Epithelial cell of proximal tubule (primary cell): ENCODE measurements around the gene MYL9. TPM values are rescaled to one million over a fixed set of nuclear protein-coding genes. Genes with fewer than 3 reads are reported as not detected.

Source experiments
- DNase-seq: peaks from one replicate; pipeline ENCODE4 v3.0.0-alpha.2; 2011; ENCODE audit warnings: low read depth
- H3K4me3 ChIP-seq: 2 replicates; pipeline ENCODE4 v1.5.1; 2011; ENCODE audit warnings: low read depth, mild to moderate bottlenecking, low read length
- CTCF ChIP-seq: conservative IDR thresholded peaks from 2 replicates; pipeline ENCODE4 v1.5.1; 2012; ENCODE audit warnings: low read depth, mild to moderate bottlenecking, low read length
- total RNA-seq: library from RNA; depleted of rRNA; stranded (reverse); fragments of >200 nt; gene quantifications from 2 replicates; pipeline ENCODE4 v1.2.3, GENCODE V29; 2015

The MYL9 gene
- total RNA-seq, 1 donor from 2014 or later: 31.7 TPM

GRCh38 chr20:36585410-36586125 lies 44.2 kb downstream of the MYL9 start:
- DNase-seq: no peak
- TF ChIP-seq CTCF: no peak
- no peak overlapping the region for H3K4me3 ChIP-seq

GRCh38 chr20:36587388-36588070 lies 46.2 kb downstream of the MYL9 start:
- no peak for DNase-seq
- TF ChIP-seq CTCF: no peak
- no peak overlapping the region for H3K4me3 ChIP-seq

GRCh38 chr20:36591281-36591680 lies 50.0 kb downstream of the MYL9 start:
- TF ChIP-seq CTCF: no peak
- H3K4me3 ChIP-seq: no peak overlapping the region
- no peak for DNase-seq

GRCh38 chr20:36591854-36592641 lies 50.7 kb downstream of the MYL9 start:
- peak; percentile 74 for TF ChIP-seq CTCF
- H3K4me3 ChIP-seq: no peak overlapping the region
- DNase-seq: no peak

GRCh38 chr20:36593347-36593929 lies 52.1 kb downstream of the MYL9 start:
- DNase-seq: no peak
- no peak for TF ChIP-seq CTCF
- no peak overlapping the region for H3K4me3 ChIP-seq

GRCh38 chr20:36599912-36600345 lies 58.6 kb downstream of the MYL9 start:
- TF ChIP-seq CTCF: no peak

More at GRCh38 chr20:36599912-36600345, 58.6 kb downstream of the MYL9 start:
- H3K4me3 ChIP-seq: no peak overlapping the region
- DNase-seq: no peak

Other genes with a start within 250 kb of the MYL9 start
- 35.8 and 41.4 TPM in 2 replicates for gene DLGAP4, start 235.2 kb upstream of the MYL9 start, total RNA-seq
- gene TGIF2, start 32.1 kb downstream of the MYL9 start, total RNA-seq: 13.4 and 22.0 TPM in 2 replicates
- 142 and 190 TPM in 2 replicates for gene RAB5IF, start 64.3 kb downstream of the MYL9 start, total RNA-seq
- gene SLA2, start 104.7 kb downstream of the MYL9 start, total RNA-seq: not detected in 2 replicates
- 16.7 and 17.3 TPM in 2 replicates for gene NDRG3, start 204.6 kb downstream of the MYL9 start, total RNA-seq
- 19.8 and 29.6 TPM in 2 replicates for gene DSN1, start 232.2 kb downstream of the MYL9 start, total RNA-seq